ENCODE data around the gene TMEM221. TPM values are rescaled to one million over a fixed set of nuclear protein-coding genes. Genes with fewer than 3 reads are reported as not detected.

Gene TMEM221
- total and polyA plus RNA-seq, 8 donors, result 0.13 to 1.00 (median 0.44) TPM

DNA sequence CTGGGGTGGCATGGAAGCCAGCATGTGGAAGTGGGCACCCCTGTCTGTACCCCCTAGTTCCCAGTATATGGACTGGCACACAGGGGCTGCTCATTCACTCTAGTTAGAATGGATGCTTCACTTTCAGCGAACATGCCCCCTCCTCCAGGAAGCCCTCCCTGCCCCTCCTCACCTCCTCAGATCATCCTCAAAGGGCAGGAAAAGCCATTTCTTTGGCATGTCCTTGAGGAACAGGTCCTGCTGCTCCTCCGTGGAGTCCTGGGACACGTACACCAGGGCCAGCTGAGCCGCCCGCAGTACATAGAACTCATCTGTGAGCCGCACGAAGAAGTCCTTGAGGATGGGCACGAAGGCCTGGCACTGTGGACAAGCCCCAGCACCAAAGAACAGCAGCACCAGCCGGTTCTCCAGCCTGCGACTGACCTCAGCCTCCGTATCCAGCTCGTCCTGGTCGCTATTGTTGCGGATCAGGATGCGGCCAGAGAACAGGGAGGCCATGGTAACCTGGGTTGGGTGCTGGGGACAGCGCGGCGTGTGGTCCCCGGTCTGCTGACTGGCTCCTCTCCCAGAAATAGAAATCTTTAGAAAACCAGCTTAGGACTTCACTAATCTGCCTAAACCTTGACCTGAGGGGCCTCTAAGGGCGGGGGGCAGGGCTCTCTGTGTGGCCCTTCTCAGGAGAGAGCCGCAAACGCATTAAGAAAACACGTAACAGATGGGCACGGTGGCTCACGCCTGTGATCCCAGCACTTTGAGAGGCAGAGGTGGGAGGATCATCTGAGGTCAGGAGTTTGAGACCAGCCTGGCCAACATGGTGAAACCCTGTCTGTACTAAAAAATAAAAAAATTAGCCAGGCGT lies 12.1 kb upstream of the TMEM221 start, which contains the start of gene NXNL1:
Gene NXNL1, minus strand, starts transcription at position 555 of the 859 bp plus-strand sequence. Its CDS starts 57 bp downstream, at position 498.
- TF ChIP-seq, protein P1, sequence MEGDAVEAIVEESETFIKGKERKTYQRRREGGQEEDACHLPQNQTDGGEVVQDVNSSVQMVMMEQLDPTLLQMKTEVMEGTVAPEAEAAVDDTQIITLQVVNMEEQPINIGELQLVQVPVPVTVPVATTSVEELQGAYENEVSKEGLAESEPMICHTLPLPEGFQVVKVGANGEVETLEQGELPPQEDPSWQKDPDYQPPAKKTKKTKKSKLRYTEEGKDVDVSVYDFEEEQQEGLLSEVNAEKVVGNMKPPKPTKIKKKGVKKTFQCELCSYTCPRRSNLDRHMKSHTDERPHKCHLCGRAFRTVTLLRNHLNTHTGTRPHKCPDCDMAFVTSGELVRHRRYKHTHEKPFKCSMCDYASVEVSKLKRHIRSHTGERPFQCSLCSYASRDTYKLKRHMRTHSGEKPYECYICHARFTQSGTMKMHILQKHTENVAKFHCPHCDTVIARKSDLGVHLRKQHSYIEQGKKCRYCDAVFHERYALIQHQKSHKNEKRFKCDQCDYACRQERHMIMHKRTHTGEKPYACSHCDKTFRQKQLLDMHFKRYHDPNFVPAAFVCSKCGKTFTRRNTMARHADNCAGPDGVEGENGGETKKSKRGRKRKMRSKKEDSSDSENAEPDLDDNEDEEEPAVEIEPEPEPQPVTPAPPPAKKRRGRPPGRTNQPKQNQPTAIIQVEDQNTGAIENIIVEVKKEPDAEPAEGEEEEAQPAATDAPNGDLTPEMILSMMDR (IDR thresholded peaks at IDR 0.05), result no peak
- H3K4me3 ChIP-seq, result no peak within 1 kb of the TSS
- H3K27me3 ChIP-seq, result peaks cover 0 to 10% (median 2%) of the 10 kb centered on the region in 4 donors
- no peak for ATAC-seq
- no peak for DNase-seq
- H3K4me1 ChIP-seq, result no peaks in the 10 kb centered on the region
- WGBS, 2 donors, result 58 to 74% methylated on average over 26 of the region's 26 CpGs
- FAIRE-seq, result no peak
- intact Hi-C loops (cut with DNase I), result no loop called here
- no peak within 1 kb of the TSS for H3K27ac ChIP-seq
- H3K36me3 ChIP-seq, result no peaks in the 10 kb centered on the region
- H3K9me3 ChIP-seq, result no peaks in the 10 kb centered on the region

DNA sequence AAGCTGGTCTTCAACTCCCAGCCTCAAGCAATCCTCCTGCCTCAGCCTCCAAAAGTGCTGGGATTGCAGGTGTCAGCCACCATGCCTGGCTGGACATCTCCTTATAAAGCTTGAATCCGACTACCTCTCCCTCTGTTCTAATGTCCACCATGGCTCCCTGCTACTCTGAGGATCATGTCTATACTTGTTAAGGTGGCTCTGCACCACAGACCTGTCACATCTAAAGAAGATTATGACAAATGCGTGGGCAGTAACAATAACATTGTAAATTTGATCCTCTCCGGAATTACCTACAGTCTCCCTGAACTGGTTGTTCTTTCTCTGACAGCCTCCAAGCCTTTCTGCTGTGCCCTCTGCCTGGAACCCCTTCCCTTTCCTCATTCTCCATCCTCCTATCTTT lies 10.5 kb upstream of the TMEM221 start:
- Histone ChIP-seq H3K27me3 (peaks cover 0 to 16% (median 2%) of the 10 kb centered on the region in 4 donors), H3K27ac (no peak overlapping the region), H3K36me3 (no peaks in the 10 kb centered on the region), H3K9me3 (no peaks in the 10 kb centered on the region), H3K4me1 (no peaks in the 10 kb centered on the region), H3K4me3 (no peak overlapping the region)
- WGBS, 2 donors, result 48 to 68% methylated on average over 3 of the region's 3 CpGs
- no peak for DNase-seq
- intact Hi-C loops (cut with DNase I), result no loop called here
- ATAC-seq, result no peak
- no peak for FAIRE-seq
- TF ChIP-seq, protein P1 (IDR thresholded peaks at IDR 0.05), result no peak

DNA sequence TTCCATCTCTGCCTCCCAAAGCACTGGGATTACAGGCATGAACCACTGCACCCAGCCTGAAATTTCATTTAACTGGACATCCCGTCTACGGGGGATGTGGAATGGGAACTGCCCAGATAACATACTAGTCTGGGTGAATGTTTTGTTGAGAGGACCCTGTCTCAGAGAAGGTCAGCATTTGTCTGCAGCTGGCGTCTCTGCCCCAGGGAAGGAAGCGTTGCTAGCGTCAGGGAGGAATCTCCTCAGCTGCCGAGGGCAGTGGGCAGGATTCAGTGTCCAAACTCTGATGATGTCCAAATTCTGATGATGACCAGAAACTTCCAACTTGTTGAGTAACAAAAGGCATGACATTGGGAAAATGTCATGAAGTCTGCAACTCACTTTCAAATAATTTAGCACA lies 9.1 kb upstream of the TMEM221 start:
- 23 to 47% methylated on average over 6 of the region's 6 CpGs for WGBS, 2 donors
- no peak for ATAC-seq
- no peaks in the 10 kb centered on the region for H3K9me3 ChIP-seq
- no peak overlapping the region for H3K4me3 ChIP-seq
- DNase-seq, result no peak
- intact Hi-C loops (cut with DNase I), result no loop called here
- H3K36me3 ChIP-seq, result no peaks in the 10 kb centered on the region
- peaks cover 0 to 16% (median 2%) of the 10 kb centered on the region in 4 donors for H3K27me3 ChIP-seq
- TF ChIP-seq, protein P1 (IDR thresholded peaks at IDR 0.05), result no peak
- no peaks in the 10 kb centered on the region for H3K4me1 ChIP-seq
- FAIRE-seq, result no peak
- no peak overlapping the region for H3K27ac ChIP-seq

DNA sequence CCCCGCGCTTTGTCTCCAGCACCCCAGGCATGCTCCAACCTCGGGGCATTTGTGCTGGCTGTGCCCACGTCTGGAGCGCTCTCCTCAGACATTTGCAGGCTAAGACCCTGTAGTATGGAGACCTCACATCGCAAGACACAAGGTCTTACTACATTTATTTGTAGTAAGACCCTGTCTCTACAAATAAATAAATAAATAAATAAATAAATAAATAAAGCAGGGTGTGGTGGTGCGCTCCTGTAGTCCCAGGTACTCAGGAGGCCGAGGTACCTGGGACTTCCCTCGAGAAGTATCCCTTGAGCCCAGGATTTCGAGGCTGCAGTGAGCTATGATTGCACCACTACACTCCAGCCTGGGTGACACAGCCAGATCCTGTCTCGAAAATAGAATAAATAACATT lies 7.7 kb upstream of the TMEM221 start:
- TF ChIP-seq, protein P1 (IDR thresholded peaks at IDR 0.05), result no peak
- intact Hi-C loops (cut with DNase I), result no loop called here
- no peaks in the 10 kb centered on the region for H3K9me3 ChIP-seq
- H3K4me3 ChIP-seq, result no peak overlapping the region
- H3K36me3 ChIP-seq, result no peaks in the 10 kb centered on the region
- 45 to 68% methylated on average over 11 of the region's 11 CpGs for WGBS, 2 donors
- FAIRE-seq, result no peak
- H3K27me3 ChIP-seq, result peaks cover 0 to 16% (median 2%) of the 10 kb centered on the region in 4 donors
- H3K4me1 ChIP-seq, result no peaks in the 10 kb centered on the region
- no peak for DNase-seq
- ATAC-seq, result no peak
- H3K27ac ChIP-seq, result no peak overlapping the region

Data from pancreas (tissue), 10 donors.